Measurements from ENCODE around the gene ZYG11A.
"Not testable (repeated sequence)": the region's sequence is repeated elsewhere in the genome, so short reads cannot be mapped to it uniquely, and the experiment has no call there.

Gene ZYG11A

DNA sequence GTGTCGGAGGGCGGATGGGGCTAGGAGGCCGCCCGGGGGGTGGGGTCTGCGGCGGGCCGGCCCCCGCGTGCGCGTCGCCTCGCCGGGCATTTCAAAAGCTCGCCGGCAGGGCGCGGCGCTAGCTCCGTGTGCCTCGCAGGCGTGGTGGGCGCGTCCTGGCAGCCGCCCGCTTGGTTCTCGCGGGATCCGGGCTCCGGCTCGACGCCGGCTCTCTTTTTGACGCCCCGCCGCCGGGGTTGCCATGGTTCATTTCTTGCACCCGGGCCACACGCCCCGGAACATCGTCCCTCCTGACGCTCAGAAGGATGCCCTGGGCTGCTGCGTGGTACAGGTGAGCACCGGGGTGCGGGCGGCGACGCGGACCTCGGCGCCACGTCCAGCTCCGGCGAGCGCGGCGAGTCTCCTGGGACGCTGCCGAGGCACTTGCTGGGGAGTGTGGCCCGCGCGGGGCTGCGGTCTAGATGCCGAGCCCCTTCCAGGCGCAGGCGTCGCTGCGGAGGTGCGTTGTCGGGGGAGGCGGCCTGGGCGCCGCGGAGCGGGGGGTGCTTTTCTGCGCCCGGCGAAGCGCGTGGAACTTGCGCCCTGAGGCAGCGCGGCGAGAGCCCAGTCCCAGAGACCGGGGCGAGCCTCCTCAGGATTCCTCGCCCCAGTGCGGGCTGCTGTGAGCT lies at the start of gene ZYG11A:
Gene ZYG11A (plus strand): TSS at position 118 of the 668 bp plus-strand sequence. CDS start 124 bp downstream, at position 242.
- DNase-seq, result peak; percentile 85

DNA sequence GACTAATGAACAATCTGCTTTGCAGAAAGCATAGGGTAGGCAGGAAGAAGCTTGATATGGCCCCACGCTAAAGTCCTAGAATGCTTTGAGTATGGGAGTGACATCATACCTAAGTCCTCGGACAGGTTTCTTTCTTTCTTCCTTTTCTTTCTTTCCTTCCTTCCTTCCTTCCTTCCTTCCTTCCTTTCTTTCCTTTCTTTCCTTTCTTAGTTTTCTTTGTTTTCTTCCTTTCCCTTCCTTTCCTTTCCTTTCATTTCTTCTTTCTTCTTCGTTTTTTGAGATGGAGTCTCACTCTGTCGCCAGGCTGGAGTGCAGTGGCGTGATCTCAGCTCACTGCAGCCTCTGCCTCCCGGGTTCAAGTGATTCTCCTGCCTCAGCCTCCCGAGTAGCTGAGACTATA lies 48.8 kb upstream of the ZYG11A start:
- not testable (repeated sequence) for DNase-seq

DNA sequence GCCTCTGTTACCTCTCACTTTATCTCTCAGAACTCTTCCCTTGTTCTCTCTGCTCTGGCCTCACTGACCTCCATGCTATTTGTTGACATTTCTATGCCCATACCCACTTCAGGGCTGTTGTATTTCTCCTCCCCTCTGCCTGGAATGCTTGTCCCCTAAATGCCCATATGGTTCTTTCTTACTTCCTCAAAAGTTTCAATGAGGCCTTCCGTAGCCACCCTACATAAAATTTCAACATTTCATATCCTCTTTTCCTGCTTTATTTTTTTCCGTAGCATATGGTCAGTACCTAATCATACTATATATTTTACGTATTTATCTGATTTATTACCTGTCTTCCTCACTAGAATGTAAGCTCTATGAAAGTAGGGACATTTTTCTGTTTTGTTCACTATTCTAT lies 47.1 kb upstream of the ZYG11A start:
- no peak for DNase-seq

GRCh38 chr1:52798331-52798730 lies 44.2 kb upstream of the ZYG11A start:
- no peak for DNase-seq

- DNase-seq, result no peak
Measured at GRCh38 chr1:52801011-52801410, 41.5 kb upstream of the ZYG11A start.

GRCh38 chr1:52804083-52804482 lies 38.5 kb upstream of the ZYG11A start:
- not testable (repeated sequence) for DNase-seq

DNA sequence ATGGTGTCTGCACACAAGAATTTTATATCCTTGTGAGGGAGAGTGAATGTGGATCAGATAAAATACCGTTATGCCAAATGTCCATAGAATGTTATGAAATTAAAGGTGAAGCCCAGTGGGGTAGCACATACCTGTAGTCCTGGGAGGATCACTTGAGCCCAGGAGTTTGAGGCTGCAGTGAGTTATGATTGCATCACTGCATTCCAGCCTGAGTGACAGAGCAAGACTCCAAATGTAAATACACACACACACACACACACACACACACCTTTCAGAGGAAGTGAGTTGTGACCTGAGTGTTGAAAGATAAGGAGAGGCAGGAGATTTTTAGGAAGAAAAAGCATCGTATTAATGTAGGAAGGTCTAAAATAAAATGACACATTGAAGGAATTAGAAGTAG lies 28.1 kb upstream of the ZYG11A start:
- DNase-seq, result no peak

DNA sequence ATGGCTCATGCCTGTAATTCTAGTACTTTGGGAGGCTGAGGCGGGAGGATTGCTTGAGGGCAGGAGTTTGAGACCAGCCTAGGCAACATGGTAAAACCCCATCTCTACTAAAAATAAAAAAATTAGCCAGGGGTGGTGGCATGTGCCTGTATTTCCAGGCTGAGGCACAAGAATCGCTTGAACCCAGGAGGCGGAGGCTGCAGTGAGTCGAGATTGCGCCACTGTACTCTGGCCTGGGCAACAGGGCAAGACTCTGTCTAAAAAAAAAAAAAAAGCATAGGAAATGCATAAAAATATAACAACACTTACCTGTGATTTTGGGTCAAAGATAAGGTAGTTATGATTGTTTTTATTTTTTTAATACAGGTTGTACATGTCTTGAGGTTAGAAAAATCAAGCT lies 21.7 kb upstream of the ZYG11A start:
- not testable (repeated sequence) for DNase-seq

DNA sequence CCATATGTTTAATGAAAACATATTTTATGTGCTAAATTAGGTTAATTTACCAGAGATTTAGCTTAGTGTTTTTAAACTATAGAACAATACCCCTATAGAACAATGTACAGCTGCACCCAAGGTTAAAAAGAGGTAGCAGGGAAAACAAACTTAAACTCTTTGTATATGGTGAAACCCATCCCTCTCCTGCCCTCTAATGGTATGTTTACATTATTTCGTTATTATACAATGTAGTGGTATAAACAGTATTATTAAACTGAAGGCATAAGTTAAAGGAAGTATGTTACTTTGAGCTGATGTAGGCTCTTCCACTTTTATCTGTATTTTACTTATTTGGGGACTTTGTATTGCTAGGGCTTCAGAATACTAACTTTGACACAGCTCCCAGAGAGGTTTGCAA lies 16.7 kb upstream of the ZYG11A start:
- DNase-seq, result no peak

GRCh38 chr1:52834798-52835197 lies 7.8 kb upstream of the ZYG11A start:
- DNase-seq, result no peak

DNA sequence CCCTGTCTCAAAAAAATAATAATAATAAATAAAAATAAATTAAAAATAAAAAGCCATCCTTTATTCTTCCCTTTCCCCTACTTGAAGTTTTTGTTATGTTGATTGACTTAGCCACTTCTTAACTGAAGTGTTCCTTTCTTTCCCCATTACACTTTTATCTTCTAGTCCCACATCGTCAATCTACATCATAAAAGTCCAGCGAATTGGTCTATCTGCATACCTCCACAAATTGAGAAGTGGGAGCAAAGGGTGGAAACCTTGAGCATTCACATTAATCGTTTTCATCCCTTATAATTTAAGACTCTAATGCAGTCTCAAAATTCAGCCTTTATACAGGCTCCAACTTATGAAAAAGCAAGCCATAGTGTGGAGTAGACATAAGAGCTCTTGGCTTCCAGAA lies 6.5 kb upstream of the ZYG11A start:
- DNase-seq, result no peak

DNA sequence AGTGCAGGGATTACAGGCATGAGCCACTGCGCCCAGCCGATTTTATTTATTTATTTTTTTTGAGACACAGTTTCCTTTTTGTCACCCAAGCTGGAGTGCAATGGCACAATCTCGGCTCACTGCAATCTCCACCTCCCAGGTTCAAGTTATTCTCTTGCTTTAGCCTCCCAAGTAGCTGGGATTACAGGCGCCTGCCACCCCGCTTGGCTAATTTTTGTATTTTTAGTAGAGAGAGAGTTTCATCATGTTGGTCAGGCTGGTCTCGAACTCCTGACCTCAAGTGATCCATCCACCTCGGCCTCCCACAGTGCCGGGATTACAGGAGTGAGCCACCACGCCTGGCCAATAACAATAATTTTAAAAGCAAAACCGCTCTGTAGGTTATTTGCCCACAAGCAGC lies 3.4 kb upstream of the ZYG11A start:
- not testable (repeated sequence) for DNase-seq

DNA sequence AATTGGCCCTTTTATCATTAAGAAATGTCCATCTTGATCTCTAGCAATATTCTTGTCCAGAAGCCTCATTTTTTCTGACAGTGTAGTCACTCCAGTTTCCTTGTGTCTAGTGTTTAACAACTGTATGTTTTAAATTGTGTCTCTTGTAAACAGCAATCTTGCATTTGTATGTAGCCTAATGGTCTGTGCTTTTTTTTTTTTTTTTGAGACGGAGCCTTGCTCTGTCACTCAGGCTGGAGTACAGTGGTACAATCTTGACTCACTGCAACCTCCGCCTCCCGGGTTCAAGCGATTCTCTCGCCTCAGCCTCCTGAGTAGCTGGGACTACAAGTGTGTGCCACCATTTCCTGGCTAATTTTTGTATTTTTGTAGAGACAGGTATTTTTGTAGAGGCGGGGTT lies 2.6 kb downstream of the ZYG11A start:
- DNase-seq, result not testable (repeated sequence)

GRCh38 chr1:52848423-52848822 lies 5.9 kb downstream of the ZYG11A start:
- DNase-seq, result no peak

DNA sequence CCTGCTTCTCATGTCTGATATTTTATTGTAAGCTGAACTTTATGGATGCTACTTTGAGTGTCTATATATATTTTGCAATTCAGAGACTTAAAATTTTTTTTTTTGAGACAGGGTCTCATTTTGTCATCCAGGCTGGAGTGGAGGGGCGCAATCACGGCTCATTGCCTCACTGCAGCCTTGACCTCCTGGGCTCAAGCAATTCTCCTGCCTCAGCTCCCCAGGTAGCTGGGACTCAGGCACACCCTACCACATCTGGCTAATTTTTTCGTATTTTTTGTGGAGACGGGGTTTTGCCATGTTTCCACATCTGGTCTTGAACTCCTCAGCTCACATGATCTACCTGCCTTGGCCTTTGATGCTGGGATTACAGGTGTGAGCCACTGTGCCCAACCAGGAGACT lies 8.4 kb downstream of the ZYG11A start:
- DNase-seq, result no peak

GRCh38 chr1:52852854-52853253 lies 10.3 kb downstream of the ZYG11A start:
- DNase-seq, result no peak

DNA sequence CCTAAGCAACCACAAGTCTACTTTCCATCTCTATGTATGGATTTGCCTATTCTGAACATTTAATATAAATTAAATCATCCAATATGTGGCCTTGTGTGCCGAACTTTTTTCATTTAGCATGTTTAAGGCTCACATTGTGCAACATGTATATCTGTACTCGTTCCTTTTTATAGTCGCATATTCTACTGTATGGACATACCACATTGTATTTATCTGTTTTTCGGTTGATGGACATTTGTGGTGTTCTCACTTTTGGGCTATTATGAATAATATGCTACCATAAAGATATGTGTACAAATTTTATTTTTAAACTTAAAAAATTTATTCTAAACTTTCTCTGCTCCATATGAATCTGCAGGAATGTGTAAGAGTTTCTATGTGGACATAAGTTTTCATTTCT lies 13.0 kb downstream of the ZYG11A start:
- no peak for DNase-seq

- DNase-seq, result no peak
Measured at GRCh38 chr1:52856026-52856425, 13.5 kb downstream of the ZYG11A start.

DNA sequence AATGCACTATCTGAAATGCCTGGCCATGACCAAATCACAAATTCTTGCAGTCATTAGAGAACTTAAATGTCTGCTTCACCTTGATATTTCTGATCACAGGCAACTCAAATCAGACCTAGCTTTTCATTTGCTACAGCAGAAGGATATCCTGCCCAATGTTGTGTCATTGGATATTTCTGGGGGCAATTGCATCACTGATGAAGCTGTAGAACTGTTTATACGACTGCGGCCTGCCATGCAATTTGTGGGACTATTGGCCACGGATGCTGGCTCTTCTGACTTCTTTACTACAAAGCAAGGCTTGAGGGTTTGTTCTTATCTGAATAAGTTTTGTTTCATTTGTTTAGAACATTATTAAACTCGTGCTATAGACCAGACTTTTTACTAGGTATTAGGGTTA lies 14.9 kb downstream of the ZYG11A start:
- DNase-seq, result no peak

GRCh38 chr1:52862666-52863458 lies 20.3 kb downstream of the ZYG11A start:
- DNase-seq, result no peak

GRCh38 chr1:52867087-52867863 lies 24.7 kb downstream of the ZYG11A start:
- DNase-seq, result no peak

DNA sequence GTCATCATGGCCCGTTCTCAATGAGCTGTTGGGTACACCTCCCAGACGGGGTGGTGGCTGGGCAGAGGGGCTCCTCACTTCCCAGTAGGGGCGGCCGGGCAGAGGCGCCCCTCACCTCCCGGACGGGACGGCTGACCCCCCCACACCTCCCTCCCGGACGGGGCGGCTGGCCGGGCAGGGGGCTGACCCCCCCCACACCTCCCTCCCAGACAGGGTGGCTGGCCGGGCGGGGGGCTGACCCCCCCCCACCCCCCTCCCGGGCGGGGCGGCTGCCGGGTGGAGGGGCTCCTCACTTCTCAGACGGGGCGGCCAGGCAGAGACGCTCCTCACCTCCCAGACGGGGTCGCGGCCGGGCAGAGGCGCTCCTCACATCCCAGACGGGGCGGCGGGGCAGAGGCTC lies 27.2 kb downstream of the ZYG11A start:
- not testable (repeated sequence) for DNase-seq

DNA sequence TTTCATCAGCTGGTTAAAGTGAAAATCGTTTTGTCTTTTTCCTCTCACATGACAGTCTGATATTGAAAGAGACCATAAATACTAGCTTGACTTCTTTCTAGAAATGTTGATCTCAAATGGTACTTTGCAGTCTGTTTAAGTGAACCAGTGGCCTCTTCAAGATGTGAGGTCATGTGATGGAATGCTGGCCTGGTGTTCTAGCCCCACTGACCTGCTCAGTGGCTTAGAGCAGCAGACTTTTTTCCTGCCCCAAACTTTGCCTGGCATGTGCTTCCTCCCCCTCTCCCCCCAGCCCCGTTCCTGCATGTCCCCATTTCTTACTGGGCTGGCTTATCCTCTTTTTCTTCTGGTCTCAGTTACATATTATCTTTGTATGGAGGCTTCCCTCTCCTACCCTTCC lies 34.3 kb downstream of the ZYG11A start:
- DNase-seq, result no peak

DNA sequence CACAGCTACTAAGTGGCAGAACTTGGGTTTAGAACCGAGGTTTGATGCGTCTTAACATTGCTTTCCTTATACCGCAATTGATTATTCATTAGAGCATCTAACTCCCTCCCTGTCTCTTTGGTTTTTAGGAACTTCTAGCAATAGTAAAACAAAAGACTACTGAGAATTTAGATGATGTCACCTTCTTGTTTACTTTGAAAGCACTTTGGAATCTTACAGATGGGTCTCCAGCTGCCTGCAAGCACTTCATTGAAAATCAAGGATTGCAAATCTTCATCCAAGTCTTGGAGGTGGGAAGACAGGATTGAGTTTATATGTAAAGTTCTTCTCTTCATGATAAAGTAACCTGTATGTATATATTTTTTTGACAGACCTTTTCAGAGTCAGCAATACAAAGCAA lies 35.0 kb downstream of the ZYG11A start:
- no peak for DNase-seq

Data from stimulated activated CD4-positive, alpha-beta T cell treated with anti-CD3 and anti-CD28 coated beads, Interleukin-15, amount 100 ng/mL, for 24 hours (primary cell).